Hindlimb muscle (tissue), 1 donor: Measurements from ENCODE around the gene ALPK3. TPM values are rescaled to one million over a fixed set of nuclear protein-coding genes. Genes with fewer than 3 reads are reported as not detected.

Experiments
- DNase-seq: peaks from one replicate; pipeline ENCODE4 v3.0.0-alpha.2; 2013
- polyA plus RNA-seq: library from polyadenylated mRNA; unstranded; fragments of 120-200 nt; gene quantifications from one replicate; pipeline ENCODE4 v1.2.1, GENCODE V29; 2013; ENCODE audit not compliant: insufficient read length

The ALPK3 gene
- polyA plus RNA-seq, 1 donor: 106 TPM

DNA sequence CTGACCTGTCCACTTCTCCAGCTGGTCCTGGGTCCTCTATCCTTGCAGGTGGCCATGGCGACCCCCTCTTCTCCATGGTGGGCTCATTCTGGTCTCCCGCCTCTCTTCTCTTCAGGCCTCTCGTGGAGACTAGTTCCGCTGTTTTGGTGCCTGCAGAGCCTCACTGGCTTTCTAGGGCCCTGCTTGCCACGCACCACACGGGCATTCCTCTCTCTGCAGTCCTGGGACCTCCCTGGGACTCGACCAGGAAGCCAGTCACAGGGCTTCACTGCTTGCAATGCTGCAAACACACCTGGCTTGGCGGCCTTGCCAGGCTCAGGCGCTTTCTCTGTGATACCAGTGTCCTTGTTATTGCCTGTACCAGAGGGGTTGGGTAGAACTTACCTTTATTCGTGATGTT lies 76.5 kb downstream of the ALPK3 start:
- no peak for DNase-seq

DNA sequence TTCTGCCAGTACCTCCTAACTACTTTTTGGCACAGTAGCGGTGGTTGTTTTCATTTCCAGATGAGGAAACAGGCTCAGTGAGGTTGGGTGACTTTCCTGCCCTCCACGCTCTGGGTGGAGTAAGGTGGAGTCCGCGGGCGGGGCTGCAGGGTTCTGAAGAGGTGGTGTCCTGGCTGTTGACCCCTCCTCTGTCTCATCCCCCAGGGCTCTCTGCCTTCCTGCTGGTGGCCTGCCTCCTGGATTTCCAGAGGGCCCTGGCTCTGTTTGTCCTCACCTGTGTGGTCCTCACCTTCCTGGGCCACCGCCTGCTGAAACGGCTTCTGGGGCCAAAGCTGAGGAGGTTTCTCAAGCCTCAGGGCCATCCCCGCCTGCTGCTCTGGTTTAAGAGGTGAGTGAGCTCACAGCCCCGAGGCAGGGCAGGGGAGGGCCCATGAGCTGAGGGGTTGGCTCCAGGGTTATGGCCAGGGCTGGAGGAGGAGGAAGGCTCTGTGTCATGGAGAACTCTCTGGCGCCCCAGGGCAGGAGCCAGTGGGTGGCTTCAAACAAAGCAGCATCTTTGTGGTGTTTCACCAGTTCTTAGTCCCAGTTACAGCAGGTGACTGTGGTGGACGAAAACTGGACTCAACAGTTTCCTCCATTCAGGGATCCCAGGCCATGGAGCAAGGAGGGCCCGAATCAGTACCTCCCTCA lies 77.7 kb downstream of the ALPK3 start:
- no peak for DNase-seq

DNA sequence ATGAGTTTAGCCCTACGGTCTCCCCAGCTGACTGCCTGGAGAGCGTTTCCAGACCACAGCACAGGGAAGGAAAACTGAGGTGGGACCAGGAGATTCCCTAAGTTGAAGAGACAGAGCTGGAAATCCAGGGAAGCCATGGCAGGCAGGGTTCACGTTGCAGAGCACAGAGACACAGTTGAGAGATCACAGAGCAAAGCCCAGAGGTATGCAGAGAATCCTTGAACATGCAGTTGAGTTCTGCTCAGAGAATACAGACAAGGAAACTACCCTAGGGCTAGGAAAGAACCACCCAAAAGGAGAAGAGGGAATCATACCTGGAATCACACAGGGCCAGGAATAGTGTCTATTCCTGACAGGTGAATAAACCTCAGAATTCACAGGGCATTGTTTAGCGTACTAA lies 81.6 kb downstream of the ALPK3 start:
- DNase-seq: no peak

DNA sequence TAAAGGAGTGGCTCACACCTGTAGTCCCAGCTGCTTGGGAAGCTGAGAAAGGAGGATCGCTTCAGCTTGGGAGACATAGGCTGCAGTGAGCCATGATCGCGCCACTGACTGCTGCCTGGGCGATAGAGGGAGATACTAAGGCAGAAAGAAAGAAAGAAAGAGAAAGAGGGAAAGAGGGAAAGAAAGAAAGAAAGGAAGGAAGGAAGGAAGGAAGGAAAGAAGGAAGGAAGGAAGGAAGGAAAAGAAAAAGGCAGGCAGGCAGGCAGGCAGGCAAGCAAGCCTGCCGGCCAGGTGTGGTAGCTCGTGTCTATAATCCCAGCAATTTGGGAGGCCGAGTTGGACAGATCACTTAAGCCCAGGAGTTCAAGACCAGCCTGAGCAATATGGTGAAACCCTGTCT lies 82.6 kb downstream of the ALPK3 start:
- no peak for DNase-seq

DNA sequence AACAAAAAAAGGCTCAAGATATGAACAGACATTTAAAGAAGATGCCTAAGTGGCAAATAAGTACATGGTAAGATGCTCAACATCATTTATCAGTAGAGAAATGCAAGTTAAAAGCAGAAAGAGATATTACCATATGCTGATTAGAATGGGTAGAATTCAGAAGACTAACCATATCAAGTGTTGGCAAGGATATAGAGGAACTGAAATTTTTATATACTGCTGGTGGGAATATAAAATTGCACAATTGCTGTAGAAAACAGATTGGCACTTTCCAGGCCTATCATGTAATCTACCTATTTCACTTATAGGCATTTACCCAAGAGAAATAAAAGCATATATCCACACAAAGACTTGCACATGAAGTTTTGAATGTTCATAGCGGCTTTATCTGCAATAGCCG lies 84.4 kb downstream of the ALPK3 start:
- DNase-seq: no peak

DNA sequence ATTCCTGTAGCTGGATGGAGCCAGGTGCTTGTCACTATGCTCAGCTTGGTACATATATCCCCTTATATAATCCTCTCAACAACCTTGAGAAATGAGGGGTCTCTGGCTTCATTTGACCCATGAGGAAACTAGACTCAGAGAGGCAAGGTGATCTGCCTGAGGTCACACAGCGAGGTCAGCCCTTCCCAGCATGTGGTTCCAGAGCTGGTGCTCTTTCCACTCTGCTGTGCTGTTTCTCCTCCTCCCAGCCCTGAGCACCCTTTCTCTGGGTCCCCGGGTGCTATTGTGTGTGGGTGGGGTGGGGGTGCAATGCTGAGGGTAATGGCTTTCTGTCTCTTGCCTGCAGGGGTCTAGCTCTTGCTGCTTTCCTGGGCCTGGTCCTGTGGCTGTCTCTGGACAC lies 86.6 kb downstream of the ALPK3 start:
- DNase-seq: no peak

DNA sequence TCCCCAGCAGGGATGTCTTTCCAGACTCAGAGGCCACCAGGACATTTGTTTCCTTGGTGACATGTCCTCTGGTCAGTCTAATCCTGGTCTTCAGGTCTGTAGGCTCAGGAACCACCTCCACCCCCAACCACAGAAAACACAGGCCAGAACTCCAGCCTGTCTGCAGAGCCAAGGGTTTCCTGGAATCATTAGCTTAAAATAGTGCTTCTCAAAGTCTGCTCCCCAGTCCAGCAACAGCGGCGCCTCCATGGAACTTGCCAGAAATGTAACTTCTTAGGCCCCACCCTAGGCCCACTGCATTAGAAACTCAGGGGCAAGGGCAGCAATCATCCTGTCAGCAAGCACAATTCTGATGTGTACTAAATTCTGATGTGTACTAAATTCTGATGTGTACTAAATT lies 87.3 kb downstream of the ALPK3 start:
- DNase-seq: peak; percentile 57

DNA sequence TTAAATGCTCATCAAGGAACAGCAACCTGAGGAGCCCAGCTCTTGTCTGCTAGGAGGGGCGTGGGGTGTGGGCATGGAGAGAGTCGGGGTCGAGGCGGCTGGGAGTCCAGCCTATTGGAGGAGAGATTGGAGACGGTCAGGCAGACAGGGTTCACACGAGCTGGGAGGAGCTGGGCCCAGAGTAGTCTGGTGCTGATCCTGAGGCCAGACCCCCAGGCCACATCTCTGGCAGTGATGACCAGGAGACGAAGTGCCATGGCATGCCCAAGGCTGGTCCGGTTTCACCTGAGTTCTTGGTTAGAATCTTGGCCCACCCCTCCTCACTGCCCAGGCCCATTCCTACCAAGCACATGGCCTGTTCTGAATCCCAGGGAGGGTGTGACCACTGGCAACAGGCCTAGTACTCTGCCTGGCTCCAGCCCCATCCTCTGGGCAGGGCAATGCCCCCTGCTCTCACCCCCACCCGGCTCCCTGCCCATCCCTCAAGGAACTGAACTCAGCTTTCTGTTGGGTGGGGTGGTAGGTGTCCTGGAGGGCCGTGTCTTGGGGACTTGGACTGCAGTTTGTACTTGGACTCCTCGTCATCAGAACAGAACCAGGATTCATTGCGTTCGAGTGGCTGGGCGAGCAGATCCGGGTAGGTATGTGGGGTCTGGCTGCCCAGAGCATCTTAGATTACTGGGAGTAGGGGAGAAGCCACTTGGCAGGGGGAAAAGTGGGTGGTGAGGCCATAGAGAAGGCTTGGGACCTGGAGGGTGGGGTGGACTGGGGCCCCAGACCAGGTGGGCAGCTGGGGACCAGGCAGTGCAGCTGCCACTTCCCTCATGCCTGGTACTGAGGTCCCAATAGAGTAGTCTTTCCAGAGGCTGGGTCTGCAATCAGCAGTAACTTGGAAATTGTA lies 88.1 kb downstream of the ALPK3 start:
- no peak for DNase-seq

DNA sequence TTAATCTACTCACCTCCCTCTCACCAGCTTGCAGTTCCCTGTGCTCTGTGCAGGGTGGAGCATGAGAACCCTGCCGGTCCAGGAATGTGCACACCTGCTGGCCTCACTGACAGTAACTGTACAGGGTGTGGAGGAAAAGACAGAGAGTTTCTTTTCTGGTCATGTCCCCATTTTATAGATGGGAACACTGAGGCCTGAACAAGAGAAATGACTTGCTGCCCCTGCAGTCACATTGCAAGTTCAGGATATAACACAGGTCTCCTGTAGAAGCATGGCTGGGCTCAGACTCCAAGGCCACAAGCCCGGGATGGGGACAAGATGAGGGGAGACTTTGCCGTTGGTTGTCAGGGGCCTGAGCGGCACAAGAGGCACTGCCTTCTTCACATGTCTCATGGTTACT lies 90.6 kb downstream of the ALPK3 start:
- DNase-seq: no peak

DNA sequence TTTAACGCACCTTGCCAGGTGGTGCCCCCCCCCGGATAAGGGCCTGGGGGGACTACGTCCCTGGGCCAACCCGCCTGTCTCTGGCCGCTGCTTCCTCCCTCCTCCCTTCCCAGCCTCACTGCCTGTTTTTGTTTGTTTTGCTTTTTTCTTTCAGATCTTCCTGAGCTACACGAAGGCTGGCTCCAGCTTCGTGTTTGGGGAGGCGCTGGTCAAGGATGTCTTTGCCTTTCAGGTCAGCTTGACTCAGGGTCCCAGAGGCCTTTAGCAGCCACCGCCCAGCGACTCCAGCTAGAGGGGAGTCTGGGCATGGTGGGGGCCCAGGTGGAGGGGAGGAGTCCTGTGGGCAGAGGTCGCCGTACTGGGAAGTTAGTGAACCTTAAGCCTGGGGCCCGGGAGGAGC lies 91.4 kb downstream of the ALPK3 start:
- no peak for DNase-seq

DNA sequence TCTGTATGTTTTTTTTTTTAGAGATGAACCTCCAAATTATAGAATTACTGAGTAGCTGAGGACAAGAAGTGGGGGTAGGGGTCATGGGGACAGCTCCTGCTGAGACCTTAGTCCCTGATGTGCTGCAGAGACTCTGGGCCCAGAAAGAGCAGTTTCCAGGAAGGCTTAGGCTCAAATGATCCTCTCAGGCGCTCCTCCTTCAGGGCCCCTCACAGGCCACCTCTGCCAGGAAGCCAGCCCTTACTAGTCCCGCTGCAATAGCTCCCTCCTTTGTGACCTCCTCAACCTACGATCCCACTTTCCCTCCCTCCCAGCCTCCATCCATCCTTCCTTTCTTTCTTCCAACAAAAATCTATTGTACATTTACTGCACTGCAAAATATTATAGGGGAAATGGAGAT lies 91.9 kb downstream of the ALPK3 start:
- DNase-seq: no peak

DNA sequence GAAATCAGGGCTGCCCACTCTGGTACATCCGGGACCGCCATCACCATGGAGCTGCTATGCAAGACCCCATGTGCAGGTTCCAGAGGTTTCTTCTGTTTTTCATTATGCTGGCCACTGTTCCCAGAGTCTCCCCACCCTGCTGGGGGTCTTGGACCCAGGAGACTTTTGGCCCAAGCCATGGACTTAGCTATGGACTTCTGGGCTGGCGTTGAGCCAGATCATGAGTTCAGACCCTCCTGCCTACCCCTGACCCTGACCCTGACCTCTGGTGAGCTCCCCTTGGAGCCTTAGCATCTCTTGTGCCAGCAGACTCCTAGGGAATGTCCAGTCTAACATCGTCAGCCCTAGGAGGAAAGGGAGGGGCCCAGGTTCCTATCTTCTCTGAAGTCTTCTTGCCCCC lies 92.6 kb downstream of the ALPK3 start:
- DNase-seq: no peak

DNA sequence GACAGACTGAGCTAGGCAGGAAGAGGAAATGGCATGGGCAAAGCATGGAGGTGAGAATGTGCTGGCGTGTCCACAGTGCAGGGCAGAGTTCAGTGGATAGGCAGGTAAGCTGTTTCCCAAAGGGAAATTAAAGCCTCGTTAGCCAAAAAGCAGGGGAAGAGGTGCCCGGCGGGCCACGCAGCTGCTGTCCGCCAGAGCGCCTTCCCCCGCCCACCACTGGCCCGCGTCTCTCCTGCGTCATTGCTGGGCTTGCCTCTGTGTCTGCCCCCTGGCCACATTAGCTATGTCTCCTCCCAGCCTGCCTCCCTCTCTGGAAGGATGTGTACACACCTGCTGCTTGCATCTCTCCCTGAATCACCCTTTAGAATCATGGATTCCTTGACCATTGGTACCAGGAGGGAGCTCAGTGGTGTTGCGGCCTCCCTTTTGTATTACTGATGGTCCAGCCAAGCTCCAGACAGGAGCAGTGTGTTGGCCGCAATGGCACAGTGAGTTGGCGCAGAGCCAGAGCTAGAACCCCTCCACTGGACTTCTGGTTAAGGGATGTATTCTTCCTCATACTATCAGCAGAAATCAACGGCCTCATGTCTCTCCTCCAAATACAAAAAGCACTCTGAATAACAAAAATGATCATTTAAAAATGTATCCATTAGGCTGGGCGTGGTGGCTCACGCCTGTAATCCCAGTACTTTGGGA lies 93.9 kb downstream of the ALPK3 start:
- DNase-seq: no peak

DNA sequence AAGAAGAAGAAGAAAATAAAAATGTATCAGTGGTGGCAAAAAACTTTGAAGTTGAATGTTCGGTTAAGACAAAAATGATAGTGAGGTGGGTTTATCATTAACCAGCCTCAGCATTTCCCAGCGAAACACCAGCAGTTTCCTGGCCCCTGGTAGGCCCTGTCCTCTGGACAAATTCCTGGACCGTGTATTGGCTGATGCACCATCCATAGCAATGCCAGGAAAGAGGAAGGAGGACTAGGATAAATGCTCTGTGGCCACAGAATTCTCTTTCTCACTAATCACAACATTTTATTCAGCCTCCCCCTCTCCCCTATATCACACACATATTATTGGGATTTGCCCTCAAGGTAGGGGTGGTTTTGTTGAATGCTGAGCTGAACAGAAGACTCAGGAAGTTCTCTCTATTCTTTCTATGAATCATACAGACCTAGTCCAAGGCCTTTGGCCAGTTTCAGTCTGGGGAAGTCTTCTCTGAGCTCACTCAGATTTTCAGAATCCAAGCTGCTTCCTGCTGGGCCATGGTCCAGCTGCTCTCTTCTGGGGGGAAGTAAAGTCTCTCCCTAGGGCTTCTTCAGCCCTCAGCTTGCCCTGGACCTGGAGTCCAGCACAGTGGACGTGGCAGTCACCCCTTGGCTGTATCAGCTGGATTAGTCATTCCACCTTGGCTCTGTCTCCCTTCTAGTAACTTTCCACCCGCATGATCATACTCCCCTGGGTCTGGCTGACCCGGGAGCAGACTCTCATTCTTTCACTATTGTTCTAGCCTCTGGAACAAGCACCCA lies 94.9 kb downstream of the ALPK3 start:
- peak; percentile 91 for DNase-seq

DNA sequence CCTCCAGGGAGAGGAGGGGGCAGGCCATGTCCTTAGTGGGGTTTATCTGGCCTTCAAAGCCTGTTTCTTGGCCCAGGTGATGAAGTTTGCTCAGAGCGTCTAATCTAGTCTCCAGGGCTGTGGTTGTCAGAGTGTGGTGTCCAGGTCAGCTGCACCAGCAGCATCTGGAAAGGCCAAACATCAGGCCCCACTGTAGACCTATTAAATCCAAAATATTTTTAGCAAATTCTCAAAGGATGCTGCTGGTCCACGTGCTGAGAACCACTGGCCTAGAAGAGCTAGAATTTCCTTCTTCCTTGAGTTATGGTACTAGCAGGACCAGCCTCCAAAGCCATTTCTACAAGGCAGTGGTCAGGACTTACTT lies 96.2 kb downstream of the ALPK3 start:
- no peak for DNase-seq

DNA sequence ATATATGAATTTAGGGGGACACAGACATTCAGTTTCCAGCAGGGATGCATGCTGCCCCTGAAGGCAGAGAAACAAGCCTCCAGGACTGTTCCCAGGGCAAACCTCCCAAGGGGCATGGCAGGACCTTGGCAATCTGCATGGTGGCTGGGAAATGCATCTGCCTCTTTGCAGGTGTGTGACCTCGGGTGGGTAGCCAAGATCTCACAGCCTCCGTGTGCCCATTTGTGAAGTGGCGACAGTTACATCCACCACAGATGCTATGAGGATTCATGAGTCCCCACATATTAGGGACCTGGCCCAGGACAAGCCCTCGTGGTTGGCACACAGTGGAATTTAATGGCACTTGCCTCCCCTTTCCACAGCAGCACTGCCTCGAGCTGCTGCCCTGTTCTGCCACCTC lies 97.2 kb downstream of the ALPK3 start:
- no peak for DNase-seq

DNA sequence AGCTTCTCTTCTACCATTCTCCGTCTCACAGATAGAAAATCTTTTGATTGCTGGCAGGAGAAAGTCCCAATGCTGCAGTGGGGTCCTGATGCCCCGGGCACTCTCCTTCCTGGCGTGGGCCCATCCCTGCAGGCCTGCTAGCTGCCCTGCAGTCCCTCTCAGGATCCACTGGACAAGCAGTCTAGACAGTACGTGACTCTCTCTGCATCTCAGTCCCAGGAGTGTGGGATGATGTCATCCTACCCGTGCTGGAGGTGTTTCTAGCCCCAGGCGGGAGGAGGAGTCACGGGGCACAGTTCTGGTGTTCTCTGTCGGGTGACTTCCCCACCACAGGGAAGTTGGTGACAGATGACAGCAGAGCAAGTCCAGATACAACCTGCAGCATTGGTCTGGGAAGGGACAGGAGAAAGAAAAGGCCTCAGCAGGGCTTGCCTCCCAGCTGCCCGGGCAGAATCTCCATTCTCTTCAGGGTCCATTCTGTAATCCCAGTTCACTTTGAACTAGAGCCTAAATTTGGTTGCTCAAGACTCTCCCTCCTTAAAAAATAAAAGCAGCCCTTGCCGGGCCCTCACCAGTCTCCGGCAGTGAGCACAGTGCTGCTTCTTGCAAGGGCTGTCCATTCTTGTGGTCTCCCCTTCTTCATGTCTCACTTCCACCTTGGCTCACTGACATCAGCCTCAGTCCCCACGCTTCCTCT lies 97.9 kb downstream of the ALPK3 start:
- DNase-seq: peak; percentile 50

DNA sequence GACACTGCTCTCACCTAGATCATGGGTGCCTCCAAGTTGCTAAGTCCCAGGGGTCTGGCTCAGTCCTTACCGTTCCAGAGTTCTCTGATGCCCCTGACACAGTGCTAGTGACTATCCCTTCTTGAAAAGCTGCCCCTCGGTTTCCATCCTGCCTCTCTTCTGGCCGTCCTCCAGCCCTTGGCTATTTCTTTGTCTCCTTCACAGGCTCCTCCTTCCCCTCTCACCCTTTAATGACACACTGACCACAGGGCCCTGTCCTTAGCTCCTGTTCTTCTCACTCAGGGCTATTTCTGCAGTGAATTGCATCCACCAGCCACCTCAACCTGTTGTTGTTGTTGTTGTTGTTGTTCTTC lies 98.4 kb downstream of the ALPK3 start:
- no peak for DNase-seq

DNA sequence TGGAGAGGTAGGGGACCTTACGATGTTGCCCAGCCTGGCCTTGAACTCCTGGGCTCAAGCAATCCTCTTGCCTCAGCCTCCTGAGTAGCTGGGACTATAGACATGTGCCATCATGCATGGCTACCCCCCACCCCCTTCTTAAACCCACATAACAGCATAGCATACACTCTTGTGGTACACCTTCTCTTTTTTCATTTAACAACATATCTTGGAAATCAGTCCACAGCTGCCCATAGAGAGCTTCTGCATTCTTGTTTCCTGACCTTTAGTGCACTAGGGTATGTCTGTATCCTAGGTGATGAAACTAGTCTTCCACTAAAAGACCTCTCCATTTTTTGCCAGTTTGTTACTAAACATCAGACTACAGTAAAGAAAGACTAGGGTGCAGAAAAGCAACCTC lies 100.3 kb downstream of the ALPK3 start:
- DNase-seq: no peak

DNA sequence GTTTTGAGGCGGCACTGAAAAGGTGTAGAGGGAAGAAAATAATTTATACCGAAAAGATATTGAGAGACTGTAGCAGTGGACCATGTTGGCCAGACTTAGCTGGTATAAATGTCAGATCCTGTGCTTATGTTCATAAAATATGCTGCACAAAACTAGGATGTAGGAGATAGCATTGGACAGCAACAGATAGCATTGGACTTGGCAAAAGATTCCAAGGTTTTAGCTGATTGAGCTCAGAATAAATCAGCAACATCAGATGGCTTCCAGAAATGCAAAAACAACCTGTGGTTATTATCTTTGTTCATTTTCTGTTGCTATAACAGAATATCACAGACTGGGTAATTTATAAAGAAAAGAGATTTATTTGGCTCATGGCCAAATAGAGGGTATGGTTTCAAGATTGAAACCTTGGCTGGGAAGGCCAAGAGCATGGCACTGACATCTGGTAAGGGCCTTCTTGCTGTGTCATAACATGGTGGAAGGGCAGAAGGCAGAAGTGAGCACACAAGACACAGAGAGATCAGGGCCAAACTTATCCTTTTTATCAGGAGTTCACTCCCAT lies 102.0 kb downstream of the ALPK3 start:
- no peak for DNase-seq

DNA sequence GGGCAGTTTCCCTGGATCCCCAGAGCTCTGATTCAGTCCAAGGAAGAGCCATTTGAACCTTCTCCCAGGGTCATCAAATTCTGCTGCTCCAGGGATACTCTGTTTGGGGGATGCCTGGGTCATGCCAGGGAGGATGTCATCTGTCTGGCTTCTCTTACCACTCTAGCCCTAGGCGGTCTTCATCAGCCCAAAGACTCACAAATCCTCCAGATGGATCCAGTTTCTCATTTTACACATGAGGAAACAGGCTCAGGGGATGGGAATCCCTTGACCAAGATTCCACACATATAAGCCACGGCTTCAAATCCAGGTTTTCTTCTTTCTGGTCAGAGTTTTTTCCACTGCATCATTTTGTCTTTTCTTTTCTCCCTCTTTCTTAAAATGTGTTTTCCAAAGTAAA lies 104.0 kb downstream of the ALPK3 start:
- DNase-seq: no peak

DNA sequence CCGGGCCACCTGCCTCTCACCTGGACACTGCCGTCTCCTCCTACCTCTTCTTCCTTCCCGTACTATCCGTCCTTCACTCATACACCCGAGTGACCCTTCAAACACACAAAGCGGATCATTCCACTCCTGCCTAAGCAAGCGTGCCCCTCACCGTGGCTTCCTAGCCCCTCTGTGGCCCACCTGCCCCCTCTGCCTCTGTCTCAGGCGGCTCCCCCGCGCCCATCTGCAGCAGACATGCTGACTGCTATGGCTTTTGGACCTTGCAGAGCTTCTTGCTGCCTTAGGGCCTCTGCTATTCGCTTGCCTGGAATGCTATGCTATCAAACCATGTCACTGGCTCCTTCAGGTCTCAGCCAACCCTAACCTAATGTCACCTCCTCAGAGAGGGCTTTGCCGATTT lies 105.4 kb downstream of the ALPK3 start:
- DNase-seq: no peak
